Measurements from ENCODE around the gene LONRF3. TPM values are rescaled to one million over a fixed set of nuclear protein-coding genes. Genes with fewer than 3 reads are reported as not detected.
"Not testable (repeated sequence)": the region's sequence is repeated elsewhere in the genome, so short reads cannot be mapped to it uniquely, and the experiment has no call there.

Gene LONRF3
- total RNA-seq, 4 donors from 2014 or later = 2.8 to 27.3 (median 17.3) TPM

- intact Hi-C loops (cut with DNase I; ENCODE audit: low total_unique reads) (no loop called here), in situ Hi-C loops (cut with MboI; ENCODE audit: low pct_ligation_motif_present in 1 of 4, low pct_unique_long_range_greater_than_20kb in 1 of 4, low sequenced_read_pairs in 3 of 4) (no loop called here)
- peak overlapping the region in 1 of 4 donors; percentile 6 for H3K27ac ChIP-seq
- 67% methylated on average over 6 of the region's 6 CpGs; no CpG with 5 or more reads in 1 of the 2 donors for WGBS, 2 donors (ENCODE audit: low coverage in 1 of 2)
- DNase-seq = peak; percentile 39
- H3K9me3 ChIP-seq = no peaks in the 10 kb centered on the region
- TF ChIP-seq POLR2A (IDR thresholded peaks at IDR 0.05) (no peak), EP300 (IDR thresholded peaks at IDR 0.05; ENCODE audit: low read depth) (no peak), POLR2AphosphoS5 (IDR thresholded peaks at IDR 0.05) (no peak), CTCF (IDR thresholded peaks at IDR 0.05) (no peak)
- no peaks in the 10 kb centered on the region for H3K27me3 ChIP-seq
- no peaks in the 10 kb centered on the region for H3K36me3 ChIP-seq
- no peak overlapping the region for H3K4me3 ChIP-seq
- H3K4me1 ChIP-seq = no peaks in the 10 kb centered on the region
Measured at GRCh38 chrX:118983513-118983912, 9.1 kb downstream of the LONRF3 start.

GRCh38 chrX:118988911-118989310, 14.5 kb downstream of the LONRF3 start:
- TF ChIP-seq POLR2AphosphoS5 (IDR thresholded peaks at IDR 0.05) (no peak), CTCF (IDR thresholded peaks at IDR 0.05) (no peak), POLR2A (IDR thresholded peaks at IDR 0.05) (no peak), EP300 (IDR thresholded peaks at IDR 0.05; ENCODE audit: low read depth) (no peak)
- H3K9me3 ChIP-seq = no peaks in the 10 kb centered on the region
- no peaks in the 10 kb centered on the region for H3K27me3 ChIP-seq
- intact Hi-C loops (cut with DNase I; ENCODE audit: low total_unique reads) = no loop called here
- in situ Hi-C loops (cut with MboI; ENCODE audit: low pct_ligation_motif_present in 1 of 4, low pct_unique_long_range_greater_than_20kb in 1 of 4, low sequenced_read_pairs in 3 of 4) = no loop called here
- DNase-seq = no peak
- H3K36me3 ChIP-seq = no peaks in the 10 kb centered on the region
- WGBS, 2 donors (ENCODE audit: low coverage in 1 of 2) = 81% methylated on average over 7 of the region's 7 CpGs; no CpG with 5 or more reads in 1 of the 2 donors
- H3K4me1 ChIP-seq = no peaks in the 10 kb centered on the region
- no peak overlapping the region for H3K4me3 ChIP-seq
- H3K27ac ChIP-seq = no peak overlapping the region

GRCh38 chrX:118989886-118990285, 15.5 kb downstream of the LONRF3 start:
- H3K4me3 ChIP-seq = no peak overlapping the region
- intact Hi-C loops (cut with DNase I; ENCODE audit: low total_unique reads) (no loop called here), in situ Hi-C loops (cut with MboI; ENCODE audit: low pct_ligation_motif_present in 1 of 4, low pct_unique_long_range_greater_than_20kb in 1 of 4, low sequenced_read_pairs in 3 of 4) (no loop called here)
- no peak overlapping the region for H3K27ac ChIP-seq
- H3K27me3 ChIP-seq = no peaks in the 10 kb centered on the region
- H3K9me3 ChIP-seq = no peaks in the 10 kb centered on the region
- H3K36me3 ChIP-seq = no peaks in the 10 kb centered on the region
- WGBS, 2 donors (ENCODE audit: low coverage in 1 of 2) = 67% methylated on average over 1 of the region's 1 CpG; no CpG with 5 or more reads in 1 of the 2 donors
- no peak for TF ChIP-seq EP300 (IDR thresholded peaks at IDR 0.05; ENCODE audit: low read depth)
- no peak for TF ChIP-seq POLR2AphosphoS5 (IDR thresholded peaks at IDR 0.05)
- TF ChIP-seq POLR2A (IDR thresholded peaks at IDR 0.05) = no peak
- no peak for TF ChIP-seq CTCF (IDR thresholded peaks at IDR 0.05)
- H3K4me1 ChIP-seq = no peaks in the 10 kb centered on the region
- no peak for DNase-seq

GRCh38 chrX:118990512-118991227, 16.3 kb downstream of the LONRF3 start:
- H3K4me3 ChIP-seq = no peak overlapping the region
- no peaks in the 10 kb centered on the region for H3K4me1 ChIP-seq
- no peaks in the 10 kb centered on the region for H3K9me3 ChIP-seq
- DNase-seq = no peak
- TF ChIP-seq EP300 (IDR thresholded peaks at IDR 0.05; ENCODE audit: low read depth) (no peak), POLR2A (IDR thresholded peaks at IDR 0.05) (no peak), POLR2AphosphoS5 (IDR thresholded peaks at IDR 0.05) (no peak)
- no peaks in the 10 kb centered on the region for H3K27me3 ChIP-seq
- no peaks in the 10 kb centered on the region for H3K36me3 ChIP-seq
- WGBS, 2 donors (ENCODE audit: low coverage in 1 of 2) = 80% methylated on average over 3 to 11 of the region's 11 CpGs
- H3K27ac ChIP-seq = no peak overlapping the region
- intact Hi-C loops (cut with DNase I; ENCODE audit: low total_unique reads) (no loop called here), in situ Hi-C loops (cut with MboI; ENCODE audit: low pct_ligation_motif_present in 1 of 4, low pct_unique_long_range_greater_than_20kb in 1 of 4, low sequenced_read_pairs in 3 of 4) (no loop called here)

GRCh38 chrX:118992441-118993121, 18.2 kb downstream of the LONRF3 start:
- intact Hi-C loops (cut with DNase I; ENCODE audit: low total_unique reads); H3K27ac ChIP-seq; H3K9me3 ChIP-seq; H3K4me3 ChIP-seq; H3K4me1 ChIP-seq; H3K27me3 ChIP-seq; in situ Hi-C loops (cut with MboI; ENCODE audit: low pct_ligation_motif_present in 1 of 4, low pct_unique_long_range_greater_than_20kb in 1 of 4, low sequenced_read_pairs in 3 of 4); H3K36me3 ChIP-seq: not testable (repeated sequence)
- 70% methylated on average over 4 of the region's 4 CpGs; no CpG with 5 or more reads in 1 of the 2 donors for WGBS, 2 donors (ENCODE audit: low coverage in 1 of 2)
- DNase-seq = peak; percentile 18
